IPS DF 6.9 (cell line): ENCODE results near the gene ANO3.

Source experiments
- DNase-seq: peaks from one replicate; pipeline ENCODE4 v3.0.0-alpha.2; 2013; ENCODE audit warnings: low read depth, low spot score
- H3K27ac ChIP-seq: one replicate; pipeline ENCODE4 v1.5.1; 2013; ENCODE audit warnings: low read length, control low read depth
- H3K27me3 ChIP-seq: 2 replicates; pipeline ENCODE4 v1.6.1; 2013; ENCODE audit warnings: mild to moderate bottlenecking, low read length; ENCODE audit not compliant: control insufficient read depth, insufficient read depth
- H3K36me3 ChIP-seq: 2 replicates; pipeline ENCODE4 v1.6.1; 2013; ENCODE audit warnings: low read length; ENCODE audit not compliant: control insufficient read depth, insufficient read depth
- H3K4me1 ChIP-seq: 2 replicates; pipeline ENCODE4 v1.6.1; 2013; ENCODE audit warnings: low read length; ENCODE audit not compliant: control insufficient read depth, insufficient read depth
- H3K4me3 ChIP-seq: 2 replicates; pipeline ENCODE4 v1.5.1; 2013; ENCODE audit warnings: mild to moderate bottlenecking, low read length
- H3K9me3 ChIP-seq: 2 replicates; pipeline ENCODE4 v1.6.1; 2013; ENCODE audit warnings: low read length, inconsistent platforms; ENCODE audit not compliant: control insufficient read depth, insufficient read depth
- WGBS: extraction: QIAGEN DNeasy Blood & Tissue Kit; methylation state at CpG from one replicate; pipeline ENCODE4 v1.1.7; 2013; ENCODE audit warnings: mixed read lengths, missing lambda C conversion rate; ENCODE audit not compliant: insufficient read length, insufficient coverage; 5-methylcytosine and 5-hydroxymethylcytosine counted together

The ANO3 gene

DNA sequence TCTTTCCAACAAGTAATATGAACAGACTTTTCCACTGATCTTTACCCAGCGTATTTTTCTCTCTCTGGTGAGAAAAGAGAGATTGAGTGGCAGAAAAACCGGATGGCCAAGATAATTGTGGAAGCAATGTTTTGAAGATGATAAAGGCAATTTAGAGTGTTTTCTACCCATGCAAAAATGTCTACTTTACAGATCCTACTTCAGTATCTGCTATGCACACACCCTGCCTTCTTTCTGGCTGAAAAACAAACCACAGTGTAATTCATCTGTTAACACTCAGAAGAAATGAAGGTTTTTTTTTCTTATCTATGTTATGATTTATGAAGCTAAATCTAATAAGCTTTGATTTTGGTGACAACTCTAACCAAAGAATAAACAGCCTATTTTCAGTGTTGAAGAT, 333.1 kb downstream of the ANO3 start:
- no peak overlapping the region for H3K27ac ChIP-seq
- WGBS = no CpG with 5 or more reads among the region's 2 CpGs
- H3K9me3 ChIP-seq = no peaks in the 10 kb centered on the region
- H3K36me3 ChIP-seq = no peaks in the 10 kb centered on the region
- H3K4me3 ChIP-seq = no peak overlapping the region
- no peak for DNase-seq
- no peaks in the 10 kb centered on the region for H3K27me3 ChIP-seq
- no peaks in the 10 kb centered on the region for H3K4me1 ChIP-seq

DNA sequence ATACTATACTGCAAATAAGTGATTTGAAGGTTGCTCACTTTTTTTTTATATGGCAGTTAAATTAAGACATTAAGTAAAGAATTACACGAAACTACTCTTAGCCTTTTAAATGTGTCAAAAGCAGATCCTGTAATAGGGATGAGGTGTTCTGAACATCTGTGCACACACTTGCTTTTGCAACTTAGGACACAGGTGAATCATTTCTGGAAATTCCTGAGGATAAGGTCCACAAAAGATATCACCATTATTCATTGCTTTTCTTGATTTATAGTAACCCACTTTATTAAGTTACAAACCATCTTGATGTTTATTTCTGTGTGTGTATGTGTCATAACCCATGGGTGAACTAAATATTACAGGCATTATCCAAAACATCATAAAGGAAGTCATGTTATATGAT, 334.0 kb downstream of the ANO3 start:
- no peak overlapping the region for H3K27ac ChIP-seq
- H3K36me3 ChIP-seq = no peaks in the 10 kb centered on the region
- H3K4me1 ChIP-seq = no peaks in the 10 kb centered on the region
- no peaks in the 10 kb centered on the region for H3K9me3 ChIP-seq
- no peaks in the 10 kb centered on the region for H3K27me3 ChIP-seq
- DNase-seq = no peak
- no peak overlapping the region for H3K4me3 ChIP-seq
- no CpG with 5 or more reads among the region's 1 CpG for WGBS

DNA sequence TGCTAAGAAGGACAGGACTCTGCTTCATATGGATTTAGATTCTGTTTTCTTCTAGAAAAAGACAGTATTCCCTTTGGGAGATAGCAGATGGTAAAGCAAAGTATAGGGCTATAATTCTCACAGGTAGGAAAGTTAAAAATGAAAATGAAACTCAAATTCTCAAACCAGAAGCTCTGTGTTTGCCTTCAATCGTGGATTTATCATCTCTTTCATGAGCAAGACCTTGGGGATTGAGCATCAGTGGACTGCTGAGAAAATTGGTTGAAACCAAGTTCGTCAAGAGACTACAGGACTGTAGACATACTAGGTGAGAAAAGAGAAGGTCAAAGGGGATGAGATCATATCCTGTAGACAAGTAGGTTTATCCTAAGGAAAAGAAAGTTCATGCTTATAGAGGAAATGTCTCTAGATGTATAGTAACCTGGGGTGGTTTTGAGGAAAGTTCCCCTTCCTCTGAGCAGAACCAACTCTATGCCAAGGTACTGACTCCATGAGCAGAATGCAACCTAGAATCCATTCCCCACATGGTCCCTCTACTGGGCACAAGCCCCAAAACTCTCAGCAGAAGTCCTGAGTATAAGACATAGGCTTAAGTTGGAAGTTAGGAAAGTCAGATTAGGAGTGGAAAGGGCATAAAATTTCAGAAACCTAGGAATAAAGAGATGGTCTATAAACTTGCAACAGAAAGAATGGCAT, 343.5 kb downstream of the ANO3 start:
- no CpG with 5 or more reads among the region's 2 CpGs for WGBS
- Histone ChIP-seq H3K36me3 (no peaks in the 10 kb centered on the region), H3K9me3 (no peaks in the 10 kb centered on the region), H3K4me1 (no peaks in the 10 kb centered on the region), H3K4me3 (no peak overlapping the region), H3K27me3 (no peaks in the 10 kb centered on the region), H3K27ac (no peak overlapping the region)
- no peak for DNase-seq

DNA sequence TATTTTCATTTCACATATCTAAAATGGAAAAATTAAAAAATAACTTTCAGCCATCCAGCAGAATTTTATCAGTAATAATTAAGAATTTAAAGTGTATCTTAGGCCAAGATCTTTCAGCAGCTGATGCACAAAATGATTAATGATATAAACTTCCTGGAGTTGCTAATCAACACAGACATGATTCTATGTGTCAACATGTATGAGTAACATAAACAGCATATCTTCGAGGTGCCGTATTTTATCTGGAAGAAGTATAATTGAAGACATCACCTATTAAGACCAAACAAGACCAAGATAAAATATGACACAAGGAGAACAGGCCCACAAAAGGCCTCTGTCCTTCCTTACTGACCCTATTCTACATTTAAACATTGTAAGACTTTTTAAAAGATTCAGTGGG, 344.7 kb downstream of the ANO3 start:
- Histone ChIP-seq H3K27ac (no peak overlapping the region), H3K9me3 (no peaks in the 10 kb centered on the region), H3K27me3 (no peaks in the 10 kb centered on the region), H3K36me3 (no peaks in the 10 kb centered on the region), H3K4me1 (no peaks in the 10 kb centered on the region), H3K4me3 (no peak overlapping the region)
- no CpG with 5 or more reads among the region's 2 CpGs for WGBS
- DNase-seq = no peak

DNA sequence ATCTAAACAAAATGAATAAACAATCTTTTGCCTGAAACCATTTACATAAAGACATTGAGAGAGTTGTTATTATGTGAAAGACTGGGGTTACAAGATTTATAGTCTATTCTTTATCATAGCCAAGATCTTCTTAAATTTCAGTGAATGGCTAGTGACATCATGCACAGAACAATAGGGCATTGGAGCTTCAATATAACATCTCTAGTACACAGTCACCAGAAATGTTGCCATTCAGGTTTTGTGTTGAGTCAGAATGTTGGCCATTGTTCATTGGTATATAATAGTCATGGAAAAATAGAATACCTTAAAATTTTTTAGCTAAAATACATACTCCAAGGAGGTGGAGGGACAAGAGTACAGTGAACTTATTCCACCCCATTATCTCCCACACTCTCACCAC, 345.6 kb downstream of the ANO3 start:
- no peaks in the 10 kb centered on the region for H3K4me1 ChIP-seq
- no peak for DNase-seq
- no peak overlapping the region for H3K27ac ChIP-seq
- H3K4me3 ChIP-seq = no peak overlapping the region
- H3K27me3 ChIP-seq = no peaks in the 10 kb centered on the region
- H3K9me3 ChIP-seq = no peaks in the 10 kb centered on the region
- no peaks in the 10 kb centered on the region for H3K36me3 ChIP-seq

DNA sequence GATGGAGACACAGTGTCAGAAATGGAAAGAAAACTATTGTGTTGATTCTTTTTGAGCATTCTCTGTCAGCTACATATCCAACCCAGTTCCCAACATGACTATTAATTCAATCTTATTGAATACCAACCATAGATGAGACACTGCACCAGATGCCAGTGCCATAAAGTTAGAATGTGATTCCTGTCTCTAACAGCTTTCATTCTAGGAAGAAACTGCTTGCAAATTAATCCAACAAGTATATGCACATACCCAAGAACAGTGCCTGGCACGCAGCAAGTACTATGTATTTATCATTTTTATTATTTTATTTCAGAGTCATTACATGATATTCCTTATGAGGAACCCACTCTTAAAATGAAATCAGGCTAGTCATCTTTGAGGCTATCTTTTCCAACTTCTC, 355.4 kb downstream of the ANO3 start:
- DNase-seq = no peak
- H3K9me3 ChIP-seq = no peaks in the 10 kb centered on the region
- WGBS = no CpG with 5 or more reads among the region's 1 CpG
- no peaks in the 10 kb centered on the region for H3K4me1 ChIP-seq
- H3K36me3 ChIP-seq = no peaks in the 10 kb centered on the region
- no peak overlapping the region for H3K4me3 ChIP-seq
- H3K27ac ChIP-seq = no peak overlapping the region
- no peaks in the 10 kb centered on the region for H3K27me3 ChIP-seq

DNA sequence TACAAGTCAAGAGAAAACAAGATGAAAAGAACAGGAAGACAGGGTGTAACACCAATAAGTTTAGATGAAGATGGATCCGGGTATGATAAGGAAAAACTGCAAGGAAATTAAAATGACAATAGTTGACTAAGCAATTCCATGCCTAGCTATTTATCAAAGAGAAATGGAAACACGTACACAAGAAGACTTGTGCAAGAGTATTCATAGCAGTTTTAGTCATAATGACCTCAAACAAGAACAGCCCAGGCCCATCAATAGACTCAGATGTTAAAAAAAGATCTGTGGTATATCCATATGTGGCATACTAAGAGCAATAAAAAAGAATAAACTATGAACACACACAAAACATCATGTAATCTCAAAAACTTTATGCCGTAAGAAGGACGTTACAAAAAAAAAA, 356.8 kb downstream of the ANO3 start:
- Histone ChIP-seq H3K4me1 (no peaks in the 10 kb centered on the region), H3K9me3 (no peaks in the 10 kb centered on the region), H3K27ac (no peak overlapping the region), H3K27me3 (no peaks in the 10 kb centered on the region), H3K4me3 (no peak overlapping the region), H3K36me3 (no peaks in the 10 kb centered on the region)
- no CpG with 5 or more reads among the region's 4 CpGs for WGBS
- no peak for DNase-seq

DNA sequence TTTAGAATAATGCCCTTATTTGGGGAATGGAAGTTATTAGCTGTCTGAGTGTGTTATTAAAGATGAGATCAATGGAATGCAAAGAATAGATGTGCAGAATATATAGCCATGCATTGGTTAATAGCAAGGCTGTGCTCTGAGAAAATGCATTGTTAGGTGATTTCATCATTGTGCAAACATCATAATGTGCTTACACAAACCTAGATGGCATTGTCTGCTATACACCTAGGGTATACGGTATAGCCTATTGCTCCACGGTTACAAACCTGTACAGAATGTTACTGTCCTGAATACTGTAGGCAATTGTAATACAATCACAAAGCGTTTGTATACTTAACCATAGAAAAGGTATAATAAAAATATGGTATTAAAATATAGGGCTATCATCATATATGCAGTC, 364.4 kb downstream of the ANO3 start:
- DNase-seq = no peak
- Histone ChIP-seq H3K4me3 (no peak overlapping the region), H3K4me1 (peaks cover 2% of the 10 kb centered on the region; the same call in 1 of the 2 replicates), H3K9me3 (no peaks in the 10 kb centered on the region), H3K36me3 (no peaks in the 10 kb centered on the region), H3K27me3 (no peaks in the 10 kb centered on the region), H3K27ac (no peak overlapping the region)
- WGBS = no CpG with 5 or more reads among the region's 3 CpGs

DNA sequence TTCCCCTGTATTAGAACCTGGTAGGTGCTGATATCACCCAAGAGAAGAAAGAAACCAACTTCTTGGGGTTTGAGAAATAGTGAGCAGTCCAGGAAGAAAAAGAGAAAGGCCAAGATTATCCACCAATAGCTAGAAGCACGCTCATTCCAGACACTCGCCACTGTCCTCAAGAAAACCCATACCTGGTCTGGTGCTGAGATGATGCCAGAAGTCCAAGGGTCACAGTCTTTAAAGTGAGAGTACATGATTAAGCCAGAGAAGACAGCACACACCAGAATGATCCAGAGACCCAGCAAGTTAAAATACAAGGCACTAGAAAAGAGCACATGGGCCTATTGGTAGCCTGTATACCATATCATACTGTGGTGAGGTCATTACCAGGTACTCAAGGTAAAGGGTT, 366.3 kb downstream of the ANO3 start:
- H3K27ac ChIP-seq = no peak overlapping the region
- H3K4me3 ChIP-seq = no peak overlapping the region
- no peaks in the 10 kb centered on the region for H3K27me3 ChIP-seq
- WGBS = no CpG with 5 or more reads among the region's 2 CpGs
- no peaks in the 10 kb centered on the region for H3K36me3 ChIP-seq
- H3K9me3 ChIP-seq = no peaks in the 10 kb centered on the region
- H3K4me1 ChIP-seq = peaks cover 2% of the 10 kb centered on the region; the same call in 1 of the 2 replicates
- no peak for DNase-seq

DNA sequence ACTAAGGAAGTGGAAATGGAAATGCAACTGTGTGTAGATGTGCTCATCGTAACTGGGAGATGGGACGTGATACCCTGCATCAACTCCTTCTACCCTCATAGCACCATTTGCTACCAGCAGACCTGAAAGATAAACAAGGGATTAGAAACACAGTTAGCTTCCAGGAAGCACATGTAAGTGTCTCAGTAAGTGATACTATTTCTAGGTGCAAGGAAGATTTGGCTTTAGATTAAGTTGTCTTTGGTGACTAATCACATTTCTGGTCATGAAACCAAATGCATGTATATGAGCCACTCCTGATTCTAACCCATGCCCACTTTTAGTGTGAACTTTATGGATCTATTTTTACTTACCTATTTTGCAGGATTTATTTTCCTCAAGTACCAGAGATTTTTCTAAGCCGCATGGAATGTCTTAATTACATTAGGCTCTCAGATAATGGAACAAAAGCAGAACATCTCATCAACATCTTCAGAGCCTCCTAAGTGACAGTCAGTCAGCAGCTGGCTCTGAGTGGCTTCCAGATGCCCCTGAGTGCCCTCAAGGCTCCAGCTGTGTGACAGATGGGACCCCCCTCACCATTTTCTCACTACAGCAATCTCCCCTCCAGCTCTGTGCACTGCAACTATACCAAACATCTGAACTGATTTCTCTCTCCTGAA, 368.8 kb downstream of the ANO3 start:
- no peak overlapping the region for H3K4me3 ChIP-seq

DNA sequence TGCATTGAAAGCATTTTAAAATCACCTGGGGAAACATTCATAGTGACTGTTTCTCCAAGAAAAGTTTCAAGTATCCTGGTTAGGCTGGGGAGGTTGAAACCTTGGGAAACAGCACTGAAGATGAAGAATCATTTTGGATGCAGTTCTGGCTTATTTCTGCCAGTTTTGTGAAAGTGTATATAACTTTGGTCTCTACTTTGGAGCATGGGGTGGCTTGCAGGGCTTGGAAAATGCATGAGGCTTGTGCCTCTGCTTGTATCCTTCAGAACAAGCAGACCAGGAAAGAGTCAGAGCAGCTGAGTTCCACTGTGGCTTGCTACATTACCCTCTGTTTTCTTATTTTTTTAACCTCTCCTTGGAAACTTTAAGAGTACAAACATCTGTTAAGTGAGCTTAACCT, 370.5 kb downstream of the ANO3 start:
- no peaks in the 10 kb centered on the region for H3K36me3 ChIP-seq
- no peak overlapping the region for H3K27ac ChIP-seq
- H3K4me3 ChIP-seq = no peak overlapping the region
- H3K9me3 ChIP-seq = no peaks in the 10 kb centered on the region
- H3K4me1 ChIP-seq = no peaks in the 10 kb centered on the region
- no peak for DNase-seq
- no peaks in the 10 kb centered on the region for H3K27me3 ChIP-seq

More for the DNA sequence above, 368.8 kb downstream of the ANO3 start:
- Histone ChIP-seq H3K27ac (no peak overlapping the region), H3K9me3 (no peaks in the 10 kb centered on the region), H3K27me3 (no peaks in the 10 kb centered on the region), H3K36me3 (no peaks in the 10 kb centered on the region), H3K4me1 (peaks cover 2% of the 10 kb centered on the region; the same call in 1 of the 2 replicates)
- no CpG with 5 or more reads among the region's 3 CpGs for WGBS
- DNase-seq = no peak
